ENCODE results near the gene XCR1. TPM values are rescaled to one million over a fixed set of nuclear protein-coding genes. Genes with fewer than 3 reads are reported as not detected.
A peak's percentile ranks its signal among the peaks of the same experiment; 100 is the strongest.

XCR1 gene
- total RNA-seq, 4 donors from 2014 or later = 0.07 to 0.15 TPM; not detected in 2

GRCh38 chr3:46017720-46018119 lies 9.6 kb downstream of the XCR1 start:
- intact Hi-C loops (cut with DNase I; ENCODE audit: low total_unique reads) = no loop called here
- Histone ChIP-seq H3K4me3 (no peak overlapping the region), H3K36me3 (no peaks in the 10 kb centered on the region), H3K27ac (no peak overlapping the region), H3K4me1 (no peaks in the 10 kb centered on the region), H3K27me3 (no peaks in the 10 kb centered on the region), H3K9me3 (no peaks in the 10 kb centered on the region)
- TF ChIP-seq POLR2A (IDR thresholded peaks at IDR 0.05) (no peak), CTCF (IDR thresholded peaks at IDR 0.05) (no peak)
- no peak for DNase-seq

GRCh38 chr3:46013316-46014094 lies 13.8 kb downstream of the XCR1 start:
- no peaks in the 10 kb centered on the region for H3K27me3 ChIP-seq
- no peak for TF ChIP-seq CTCF (IDR thresholded peaks at IDR 0.05)
- TF ChIP-seq POLR2A (IDR thresholded peaks at IDR 0.05) = no peak
- no peak overlapping the region for H3K27ac ChIP-seq
- H3K4me1 ChIP-seq = no peaks in the 10 kb centered on the region
- H3K9me3 ChIP-seq = no peaks in the 10 kb centered on the region
- no peaks in the 10 kb centered on the region for H3K36me3 ChIP-seq
- no peak overlapping the region for H3K4me3 ChIP-seq
- DNase-seq = no peak
- intact Hi-C loops (cut with DNase I; ENCODE audit: low total_unique reads) = no loop called here

- no peaks in the 10 kb centered on the region for H3K36me3 ChIP-seq
- no peaks in the 10 kb centered on the region for H3K9me3 ChIP-seq
- no peaks in the 10 kb centered on the region for H3K4me1 ChIP-seq
- H3K4me3 ChIP-seq = no peak overlapping the region
- H3K27me3 ChIP-seq = no peaks in the 10 kb centered on the region
- DNase-seq = no peak
- H3K27ac ChIP-seq = no peak overlapping the region
- intact Hi-C loops (cut with DNase I; ENCODE audit: low total_unique reads) = no loop called here
- no peak for TF ChIP-seq POLR2A (IDR thresholded peaks at IDR 0.05)
- TF ChIP-seq CTCF (IDR thresholded peaks at IDR 0.05) = no peak
Measured at GRCh38 chr3:46012246-46012645, 15.0 kb downstream of the XCR1 start.

- H3K27me3 ChIP-seq = no peaks in the 10 kb centered on the region
- no peaks in the 10 kb centered on the region for H3K36me3 ChIP-seq
- TF ChIP-seq POLR2A (IDR thresholded peaks at IDR 0.05) = no peak
- no peak for TF ChIP-seq CTCF (IDR thresholded peaks at IDR 0.05)
- H3K9me3 ChIP-seq = no peaks in the 10 kb centered on the region
- intact Hi-C loops (cut with DNase I; ENCODE audit: low total_unique reads) = no loop called here
- H3K4me1 ChIP-seq = peaks cover 0 to 4% of the 10 kb centered on the region in 2 donors
- no peak for DNase-seq
- H3K27ac ChIP-seq = peak overlapping the region in 1 of 2 donors; percentile 10
- no peak overlapping the region for H3K4me3 ChIP-seq
Measured at GRCh38 chr3:46010519-46011113, 16.7 kb downstream of the XCR1 start.

GRCh38 chr3:46008058-46008457 lies 19.2 kb downstream of the XCR1 start:
- no peaks in the 10 kb centered on the region for H3K27me3 ChIP-seq
- DNase-seq = no peak
- no peak overlapping the region for H3K27ac ChIP-seq
- intact Hi-C loops (cut with DNase I; ENCODE audit: low total_unique reads) = no loop called here
- no peaks in the 10 kb centered on the region for H3K36me3 ChIP-seq
- no peak for TF ChIP-seq POLR2A (IDR thresholded peaks at IDR 0.05)
- TF ChIP-seq CTCF (IDR thresholded peaks at IDR 0.05) = no peak
- no peaks in the 10 kb centered on the region for H3K9me3 ChIP-seq
- peaks cover 0 to 4% of the 10 kb centered on the region in 2 donors for H3K4me1 ChIP-seq
- no peak overlapping the region for H3K4me3 ChIP-seq
